GM19372 (cell line): ENCODE results near the gene ZNF398.
A peak's percentile ranks its signal among the peaks of the same experiment; 100 is the strongest.

Experiments used
- ATAC-seq: cut with Tn5 transposase; IDR thresholded peaks from one replicate; pipeline ENCODE4 v1.9.1; 2021; ENCODE audit warnings: mild to moderate bottlenecking, low read depth, moderate library complexity; ENCODE audit not compliant: unreplicated experiment

Gene ZNF398

DNA sequence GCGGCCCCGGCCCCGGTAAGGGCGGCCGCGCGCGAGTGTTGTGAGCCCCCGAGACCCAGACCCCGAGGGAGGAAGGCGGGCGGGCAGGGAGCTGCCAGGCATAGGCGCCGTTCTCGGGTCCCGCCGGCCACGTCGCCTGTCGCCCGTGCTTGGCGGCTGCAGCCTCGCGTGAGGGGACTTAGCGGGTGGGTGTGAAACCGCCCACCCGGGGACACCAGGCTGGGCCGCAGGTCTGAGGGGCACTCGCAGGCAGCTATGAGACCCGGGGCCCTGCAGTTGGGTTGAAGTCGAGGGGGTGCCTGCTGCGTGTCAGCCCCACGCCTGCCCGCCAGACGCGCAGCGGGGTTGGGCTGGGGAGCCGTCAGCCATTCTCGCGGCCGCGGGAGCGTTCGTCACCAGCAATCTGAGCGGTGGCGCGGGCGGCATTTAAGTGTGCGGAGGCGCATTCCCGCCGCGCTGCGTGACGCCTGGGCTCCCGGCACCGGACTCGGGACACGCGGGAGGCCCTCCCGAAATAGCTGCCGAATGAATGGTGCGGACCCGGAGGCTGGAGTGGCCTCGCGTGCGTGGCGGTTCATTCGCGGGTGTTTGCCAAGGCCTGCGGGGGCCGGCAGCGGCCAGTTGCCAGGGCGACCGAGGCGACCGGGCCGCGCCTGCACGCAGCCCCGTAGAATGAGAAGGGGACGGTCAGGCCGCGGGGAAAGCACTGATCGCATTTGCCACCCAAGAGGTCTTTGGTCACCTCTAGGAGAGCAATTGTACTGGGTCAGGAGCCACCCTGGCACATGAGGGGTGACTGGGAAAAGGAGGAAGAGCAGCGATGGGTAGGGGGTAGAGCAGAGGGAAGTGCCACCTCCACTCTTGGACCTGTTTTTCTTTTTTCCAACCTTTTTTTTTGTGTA is 750 bp downstream of the ZNF398 start:
- peak; percentile 32 for ATAC-seq

- ATAC-seq: no peak
Measured at GRCh38 chr7:149150981-149151380, 3.7 kb downstream of the ZNF398 start.

GRCh38 chr7:149153346-149153745 is 6.1 kb downstream of the ZNF398 start:
- no peak for ATAC-seq

GRCh38 chr7:149154056-149154455 is 6.8 kb downstream of the ZNF398 start:
- ATAC-seq: no peak

GRCh38 chr7:149156898-149157297 is 9.6 kb downstream of the ZNF398 start:
- no peak for ATAC-seq

GRCh38 chr7:149161241-149161848 is 14.1 kb downstream of the ZNF398 start:
- no peak for ATAC-seq

DNA sequence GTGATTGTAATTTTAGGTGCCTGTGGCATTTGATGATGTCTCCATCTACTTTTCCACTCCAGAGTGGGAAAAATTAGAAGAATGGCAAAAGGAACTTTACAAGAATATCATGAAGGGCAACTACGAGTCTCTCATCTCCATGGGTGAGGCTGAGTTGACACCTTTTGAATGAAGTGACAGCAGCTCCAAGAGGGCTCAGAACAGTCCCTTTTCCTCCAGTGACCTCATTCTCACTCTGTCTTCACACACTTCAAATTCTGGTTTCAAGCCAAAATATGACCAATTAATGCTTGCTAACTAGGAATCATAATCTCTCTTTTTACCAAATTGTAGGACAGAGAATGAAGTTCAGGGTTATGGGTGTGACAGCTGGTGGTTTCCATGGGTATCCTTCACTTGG is 18.9 kb downstream of the ZNF398 start:
- no peak for ATAC-seq

GRCh38 chr7:149166630-149167352 is 19.5 kb downstream of the ZNF398 start:
- ATAC-seq: no peak

DNA sequence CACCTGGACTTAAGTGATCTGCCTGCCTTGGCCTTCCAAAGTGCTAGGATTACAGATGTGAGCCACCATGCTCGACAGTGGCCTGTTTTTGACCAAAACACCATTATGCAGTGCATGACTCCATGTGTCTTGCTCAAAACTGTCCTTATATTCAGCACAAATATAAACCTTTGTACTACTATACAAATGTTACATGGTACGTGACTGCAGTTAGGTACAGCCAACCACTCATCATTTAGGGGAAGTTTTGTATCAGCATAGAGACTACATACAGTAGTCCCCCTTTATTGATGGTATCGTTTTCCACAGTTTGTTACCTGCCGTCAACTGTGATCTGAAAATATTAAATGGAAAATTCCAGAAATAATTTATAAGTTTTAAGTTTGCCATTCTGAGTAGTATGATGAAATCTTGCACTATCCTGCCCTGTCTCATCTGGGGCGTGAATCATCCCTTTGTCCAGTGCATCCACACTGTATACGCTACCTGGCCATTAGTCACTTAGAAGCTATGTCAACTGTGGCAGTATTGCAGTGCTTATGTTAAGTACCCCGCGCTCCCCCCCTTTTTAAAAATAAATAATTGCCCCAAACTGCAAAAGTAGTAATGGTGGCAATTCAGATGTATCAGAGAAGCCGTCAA is 24.8 kb downstream of the ZNF398 start:
- no peak for ATAC-seq

GRCh38 chr7:149172534-149172920 is 25.3 kb downstream of the ZNF398 start:
- no peak for ATAC-seq

- ATAC-seq: no peak
Measured at GRCh38 chr7:149175150-149175549, 27.9 kb downstream of the ZNF398 start.

DNA sequence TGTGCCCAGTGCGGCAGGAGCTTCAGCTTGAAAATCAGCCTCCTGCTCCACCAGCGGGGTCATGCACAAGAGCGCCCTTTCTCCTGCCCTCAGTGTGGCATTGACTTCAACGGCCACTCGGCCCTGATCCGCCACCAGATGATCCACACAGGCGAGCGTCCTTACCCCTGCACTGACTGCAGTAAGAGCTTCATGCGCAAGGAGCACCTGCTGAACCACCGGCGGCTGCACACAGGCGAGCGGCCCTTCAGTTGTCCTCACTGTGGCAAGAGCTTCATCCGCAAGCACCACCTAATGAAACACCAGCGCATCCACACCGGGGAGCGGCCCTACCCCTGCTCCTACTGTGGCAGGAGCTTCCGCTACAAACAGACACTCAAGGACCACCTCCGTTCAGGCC is 32.0 kb downstream of the ZNF398 start:
- no peak for ATAC-seq

DNA sequence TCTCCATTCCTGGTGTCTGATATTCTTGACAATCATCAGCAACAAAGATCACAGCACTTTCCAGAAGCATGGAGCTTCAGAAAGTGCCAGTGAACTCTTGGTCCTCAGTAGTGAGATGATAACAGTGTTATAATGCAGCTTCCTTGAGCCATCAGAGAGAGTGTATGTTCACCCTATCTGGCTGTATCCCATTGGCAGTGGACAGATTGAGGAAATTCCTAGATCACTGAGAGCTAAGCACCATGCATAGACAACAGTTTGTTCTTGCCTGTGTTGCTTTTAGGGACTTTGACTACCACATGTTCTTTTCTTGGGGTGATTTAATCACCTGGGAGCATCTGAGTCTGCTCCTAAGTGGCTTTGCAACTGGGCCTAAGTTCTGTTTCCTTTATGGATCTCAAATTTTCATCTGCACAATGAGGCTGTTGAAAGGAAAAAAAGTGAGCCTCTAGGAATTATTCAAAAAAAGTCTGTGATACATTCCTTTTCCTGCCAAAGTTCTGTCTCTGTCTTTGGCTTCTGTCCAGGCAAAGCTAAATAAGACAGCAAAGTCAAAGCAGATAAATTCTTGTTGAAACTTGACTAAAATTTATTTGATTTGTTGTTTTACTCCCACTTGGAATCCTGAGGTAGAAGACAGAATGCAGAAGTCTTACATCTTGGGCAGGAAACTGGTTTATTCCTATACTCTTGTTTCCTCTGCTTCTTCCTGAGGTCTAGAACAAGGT is 33.6 kb downstream of the ZNF398 start:
- no peak for ATAC-seq

DNA sequence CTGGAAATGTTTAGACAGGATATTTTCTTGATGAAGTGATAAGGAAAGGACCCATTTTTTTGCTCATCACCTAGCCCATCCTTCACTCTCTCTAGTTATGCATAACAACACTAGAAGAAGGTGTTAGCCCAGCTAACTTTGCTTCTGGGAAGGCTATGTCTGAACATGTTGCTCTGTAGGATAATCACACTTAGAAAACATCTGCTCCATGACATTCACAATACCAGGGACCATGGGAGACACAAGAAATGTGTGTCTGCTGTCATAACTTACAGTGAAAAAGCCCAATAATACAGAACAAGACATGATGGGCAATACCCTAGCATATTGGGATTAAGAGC is 34.2 kb downstream of the ZNF398 start:
- ATAC-seq: no peak

DNA sequence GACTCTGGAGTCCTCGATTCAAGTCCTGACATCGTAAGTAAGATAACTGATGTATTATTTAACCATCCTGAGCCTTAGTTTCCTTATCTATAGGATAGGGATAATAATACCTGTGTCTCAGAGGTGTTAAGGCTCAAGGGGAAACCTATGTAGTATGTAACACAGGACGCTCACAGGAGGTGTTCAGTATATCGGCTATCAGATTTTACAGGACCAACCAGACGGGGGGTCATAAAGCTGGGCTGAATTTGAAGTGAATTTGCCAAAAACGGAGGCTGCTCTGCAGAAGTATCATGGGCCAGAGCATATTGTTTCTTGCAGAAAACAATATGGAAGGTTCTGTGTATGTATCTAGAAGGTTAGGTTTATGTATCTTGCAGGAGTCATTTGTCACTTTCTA is 37.0 kb downstream of the ZNF398 start:
- no peak for ATAC-seq

- ATAC-seq: no peak
Measured at GRCh38 chr7:149188213-149188612, 41.0 kb downstream of the ZNF398 start.

GRCh38 chr7:149188637-149189259 is 41.5 kb downstream of the ZNF398 start:
- no peak for ATAC-seq

DNA sequence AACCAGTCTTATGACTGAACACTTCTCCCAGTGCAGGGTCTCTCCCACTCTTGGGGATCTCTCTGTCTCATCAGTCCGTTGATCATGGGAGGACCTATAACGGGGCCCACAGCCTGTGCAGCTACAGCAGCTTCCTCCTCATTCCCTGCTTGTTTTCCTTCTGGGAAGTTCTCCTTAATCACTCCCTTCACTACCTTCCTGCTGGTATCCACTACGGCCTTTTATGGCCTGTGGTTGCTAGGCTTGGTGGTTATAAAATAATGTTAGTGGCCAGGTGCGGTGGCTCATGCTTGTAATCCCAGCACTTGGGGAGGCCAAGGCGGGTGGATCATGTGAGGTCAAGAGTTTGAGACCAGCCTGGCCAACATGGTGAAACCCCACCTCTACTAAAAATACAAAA is 44.6 kb downstream of the ZNF398 start:
- ATAC-seq: no peak

DNA sequence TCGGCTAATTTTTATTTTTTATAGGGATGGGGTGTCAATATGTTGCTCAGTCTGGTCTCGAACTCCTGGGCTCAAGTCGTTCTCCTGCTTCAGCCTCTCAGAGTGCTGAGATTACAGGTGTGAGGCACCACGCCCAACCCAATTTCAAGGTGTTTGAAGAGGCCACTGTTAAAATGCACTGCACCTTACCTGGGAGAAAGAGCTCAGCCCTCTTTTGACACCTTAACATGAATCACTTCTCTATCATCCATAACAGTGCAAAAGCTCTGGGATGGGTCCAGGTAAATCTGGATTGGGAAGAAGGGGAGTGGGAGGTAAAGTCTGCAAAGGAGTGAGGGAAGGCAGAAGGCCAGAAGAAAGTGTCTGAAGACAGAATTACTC is 47.5 kb downstream of the ZNF398 start:
- ATAC-seq: no peak
